Mucosa of rectum (tissue), 2 donors: ENCODE measurements around the gene ZNF593.

Source experiments
- H3K27ac ChIP-seq, 2 donors: one replicate each; pipeline ENCODE4 v1.7.0; 2013; ENCODE audit warnings: inconsistent platforms in 2 of 2, low read depth in 2 of 2, low read length in 2 of 2
- H3K27me3 ChIP-seq, 2 donors: one replicate each; pipeline ENCODE4 v1.7.0; 2013; ENCODE audit warnings: low read length in 2 of 2; ENCODE audit not compliant: control insufficient read depth in 2 of 2, insufficient read depth in 2 of 2
- H3K36me3 ChIP-seq, 2 donors: one replicate each; pipeline ENCODE4 v1.7.0; 2013; ENCODE audit warnings: low read length in 2 of 2; ENCODE audit not compliant: control insufficient read depth in 2 of 2, insufficient read depth in 2 of 2
- H3K4me1 ChIP-seq, 2 donors: one replicate each; pipeline ENCODE4 v1.7.0; 2013; ENCODE audit warnings: low read length in 2 of 2, mild to moderate bottlenecking in 1 of 2; ENCODE audit not compliant: control insufficient read depth in 2 of 2, insufficient read depth in 2 of 2
- H3K4me3 ChIP-seq, 2 donors: one replicate each; pipeline ENCODE4 v1.7.0; 2013; ENCODE audit warnings: low read length in 2 of 2
- H3K9ac ChIP-seq, 2 donors: one replicate each; pipeline ENCODE4 v1.7.0; 2013; ENCODE audit warnings: low read length in 2 of 2, low read depth in 1 of 2, mild to moderate bottlenecking in 1 of 2
- H3K9me3 ChIP-seq, 2 donors: one replicate each; pipeline ENCODE4 v1.7.0; 2013; ENCODE audit warnings: low read length in 2 of 2; ENCODE audit not compliant: control insufficient read depth in 2 of 2
- donor health status: healthy.
- donor health status: Normal muscosa, but diverticular disease.

The ZNF593 gene

GRCh38 chr1:26184883-26185282, 15.2 kb downstream of the ZNF593 start:
- Histone ChIP-seq H3K4me3 (no peak overlapping the region), H3K9ac (no peak overlapping the region), H3K27me3 (no peaks in the 10 kb centered on the region), H3K9me3 (no peaks in the 10 kb centered on the region), H3K4me1 (no peaks in the 10 kb centered on the region), H3K27ac (no peak overlapping the region), H3K36me3 (peaks cover 27 to 29% of the 10 kb centered on the region in 2 donors)

- no peak overlapping the region for H3K27ac ChIP-seq
- H3K36me3 ChIP-seq: peaks cover 16 to 19% of the 10 kb centered on the region in 2 donors
- H3K27me3 ChIP-seq: no peaks in the 10 kb centered on the region
- no peak overlapping the region for H3K4me3 ChIP-seq
- no peaks in the 10 kb centered on the region for H3K4me1 ChIP-seq
- no peaks in the 10 kb centered on the region for H3K9me3 ChIP-seq
- H3K9ac ChIP-seq: no peak overlapping the region
Observed at GRCh38 chr1:26187882-26188281, 18.2 kb downstream of the ZNF593 start.

- Histone ChIP-seq H3K9me3 (no peaks in the 10 kb centered on the region), H3K9ac (no peak overlapping the region), H3K4me1 (no peaks in the 10 kb centered on the region), H3K4me3 (no peak overlapping the region), H3K27ac (no peak overlapping the region), H3K36me3 (peaks cover 12 to 19% of the 10 kb centered on the region in 2 donors), H3K27me3 (no peaks in the 10 kb centered on the region)
Observed at GRCh38 chr1:26188477-26188876, 18.8 kb downstream of the ZNF593 start.

- Histone ChIP-seq H3K9ac (no peak overlapping the region), H3K36me3 (peaks cover 12 to 17% of the 10 kb centered on the region in 2 donors), H3K4me1 (no peaks in the 10 kb centered on the region), H3K4me3 (no peak overlapping the region), H3K9me3 (no peaks in the 10 kb centered on the region), H3K27me3 (no peaks in the 10 kb centered on the region), H3K27ac (no peak overlapping the region)
Observed at GRCh38 chr1:26189331-26189730, 19.6 kb downstream of the ZNF593 start.

GRCh38 chr1:26189751-26190275, 20.1 kb downstream of the ZNF593 start:
- Histone ChIP-seq H3K36me3 (peaks cover 12 to 17% of the 10 kb centered on the region in 2 donors), H3K9me3 (no peaks in the 10 kb centered on the region), H3K9ac (no peak overlapping the region), H3K4me3 (no peak overlapping the region), H3K27me3 (no peaks in the 10 kb centered on the region), H3K4me1 (no peaks in the 10 kb centered on the region), H3K27ac (no peak overlapping the region)

GRCh38 chr1:26190373-26190987, 20.8 kb downstream of the ZNF593 start, which contains the start of gene CATSPER4:
CATSPER4 (plus strand) TSS chr1:26190602; CDS start chr1:26190628, 26 bp downstream.
- Histone ChIP-seq H3K9ac (no peak within 1 kb of the TSS), H3K4me1 (no peaks in the 10 kb centered on the region), H3K36me3 (peaks cover 12 to 14% of the 10 kb centered on the region in 2 donors), H3K4me3 (no peak within 1 kb of the TSS), H3K9me3 (no peaks in the 10 kb centered on the region), H3K27ac (no peak within 1 kb of the TSS), H3K27me3 (no peaks in the 10 kb centered on the region)

- no peaks in the 10 kb centered on the region for H3K27me3 ChIP-seq
- no peak overlapping the region for H3K4me3 ChIP-seq
- H3K36me3 ChIP-seq: peaks cover 11 to 12% of the 10 kb centered on the region in 2 donors
- H3K4me1 ChIP-seq: no peaks in the 10 kb centered on the region
- H3K27ac ChIP-seq: no peak overlapping the region
- no peaks in the 10 kb centered on the region for H3K9me3 ChIP-seq
- no peak overlapping the region for H3K9ac ChIP-seq
Observed at GRCh38 chr1:26191739-26192138, 22.0 kb downstream of the ZNF593 start.

GRCh38 chr1:26195805-26196204, 26.1 kb downstream of the ZNF593 start:
- no peaks in the 10 kb centered on the region for H3K27me3 ChIP-seq

GRCh38 chr1:26197301-26197700, 27.6 kb downstream of the ZNF593 start:
- H3K9ac ChIP-seq: no peak overlapping the region
- no peaks in the 10 kb centered on the region for H3K4me1 ChIP-seq
- no peaks in the 10 kb centered on the region for H3K9me3 ChIP-seq
- no peaks in the 10 kb centered on the region for H3K27me3 ChIP-seq
- H3K36me3 ChIP-seq: no peaks in the 10 kb centered on the region
- H3K4me3 ChIP-seq: no peak overlapping the region
- H3K27ac ChIP-seq: no peak overlapping the region

More at GRCh38 chr1:26195805-26196204, 26.1 kb downstream of the ZNF593 start:
- no peaks in the 10 kb centered on the region for H3K36me3 ChIP-seq
- H3K4me1 ChIP-seq: no peaks in the 10 kb centered on the region
- no peaks in the 10 kb centered on the region for H3K9me3 ChIP-seq
- H3K4me3 ChIP-seq: no peak overlapping the region
- no peak overlapping the region for H3K27ac ChIP-seq
- no peak overlapping the region for H3K9ac ChIP-seq

- H3K27ac ChIP-seq: no peak overlapping the region
- no peak overlapping the region for H3K9ac ChIP-seq
- H3K27me3 ChIP-seq: no peaks in the 10 kb centered on the region
- no peak overlapping the region for H3K4me3 ChIP-seq
- no peaks in the 10 kb centered on the region for H3K4me1 ChIP-seq
- H3K36me3 ChIP-seq: no peaks in the 10 kb centered on the region
- H3K9me3 ChIP-seq: no peaks in the 10 kb centered on the region
Observed at GRCh38 chr1:26197813-26198212, 28.1 kb downstream of the ZNF593 start.
